Stimulated activated CD4-positive, alpha-beta T cell treated with anti-CD3 and anti-CD28 coated beads, Interleukin-1b, Interleukin-23, amount 100 ng/mL, for 1 hour (primary cell): ENCODE results near the gene EIF2S2.

ENCODE experiments used
- DNase-seq, 2 donors: peaks; one replicate each; pipeline ENCODE4 v3.0.0-alpha.2; 2020; ENCODE audit warnings: low read depth in 2 of 2

Gene EIF2S2

DNA sequence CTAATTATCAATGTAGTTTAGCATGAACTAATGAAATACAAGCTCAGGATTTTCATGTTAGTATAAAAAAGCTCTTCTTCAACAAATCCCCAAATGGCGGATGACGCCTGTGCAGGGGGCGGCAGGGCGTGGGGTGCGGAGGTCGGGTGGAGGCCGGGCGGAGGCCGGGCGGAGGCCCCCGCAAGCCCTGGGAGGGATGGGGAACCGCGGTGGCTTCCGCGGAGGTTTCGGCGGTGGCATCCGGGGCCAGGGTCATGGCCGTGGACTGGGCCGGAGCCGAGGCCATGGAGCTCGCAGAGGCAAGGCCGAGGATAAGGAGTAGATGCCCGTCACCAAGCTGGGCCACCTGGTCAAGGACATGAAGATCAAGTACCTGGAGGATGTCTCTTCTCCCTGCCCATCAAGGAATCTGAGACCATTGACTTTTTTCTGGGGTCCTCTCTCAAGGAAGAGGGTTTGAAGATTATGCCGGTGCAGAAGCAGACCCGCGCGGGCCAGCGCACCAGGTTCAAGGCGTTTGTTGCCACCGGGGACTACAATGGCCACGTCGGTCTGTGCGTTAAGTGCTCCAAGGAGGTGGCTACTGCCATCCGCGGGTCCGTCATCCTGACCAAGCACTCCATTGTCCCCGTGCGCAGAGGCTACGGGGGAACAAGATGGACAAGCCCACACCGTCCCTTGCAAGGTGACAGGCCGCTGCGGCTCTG lies 10.4 kb upstream of the EIF2S2 start:
- no peak for DNase-seq

DNA sequence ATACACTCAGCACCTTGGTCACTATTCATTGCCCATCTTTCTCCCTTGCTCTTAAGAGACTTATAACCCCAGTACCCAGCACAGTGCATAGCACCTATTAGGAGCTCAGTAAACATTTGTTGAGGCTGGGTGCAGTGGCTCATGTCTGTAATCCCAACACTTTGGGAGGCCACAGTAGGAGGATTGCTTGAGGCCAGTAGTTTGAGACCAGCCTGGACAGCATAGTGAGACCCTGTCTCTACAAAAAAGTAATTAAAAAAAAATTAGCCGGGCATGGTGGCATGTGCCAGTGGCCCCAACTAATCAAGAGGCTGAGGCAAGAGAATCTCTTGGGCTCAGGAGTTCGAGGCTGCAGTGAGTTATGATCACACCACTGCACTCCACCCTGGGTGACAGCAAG lies 8.2 kb upstream of the EIF2S2 start:
- no peak for DNase-seq

DNA sequence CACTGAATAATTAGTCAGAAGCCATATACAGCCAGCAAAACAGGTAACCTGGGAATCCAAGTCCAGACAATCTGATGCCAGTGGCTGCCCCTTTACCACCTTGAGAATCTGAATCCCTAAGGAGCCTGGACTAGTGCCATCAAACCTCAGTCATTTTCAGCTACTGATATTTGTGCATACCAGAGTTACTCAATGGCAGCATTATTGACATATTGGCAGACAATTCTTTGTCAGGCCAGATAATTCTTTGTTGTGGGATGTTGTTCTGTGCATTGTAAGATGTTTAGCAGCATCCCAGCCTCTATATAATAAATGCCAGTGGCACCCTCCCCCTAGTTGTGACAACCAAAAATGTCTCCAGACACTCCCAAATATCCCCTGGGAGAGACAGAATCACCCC lies 3.2 kb upstream of the EIF2S2 start:
- no peak for DNase-seq

DNA sequence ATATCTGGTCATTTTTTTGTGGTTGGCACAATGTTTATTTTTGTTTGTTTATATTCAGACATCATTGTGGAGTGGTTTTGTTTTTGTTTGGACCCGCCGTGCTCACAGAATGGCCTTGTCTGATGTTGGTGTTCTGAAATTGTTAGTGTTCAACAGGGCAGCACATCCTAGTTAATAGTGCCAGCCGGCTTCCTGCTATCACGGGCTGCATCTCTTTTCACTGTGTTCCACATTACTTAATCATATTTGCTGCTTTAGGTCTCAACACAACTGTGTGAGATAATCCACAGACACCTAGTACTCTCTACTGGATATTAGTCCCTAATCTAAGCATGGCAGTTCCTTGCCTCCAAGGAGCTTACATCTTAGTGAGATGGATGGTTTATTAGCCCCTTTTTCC lies 2.8 kb upstream of the EIF2S2 start:
- no peak for DNase-seq

DNA sequence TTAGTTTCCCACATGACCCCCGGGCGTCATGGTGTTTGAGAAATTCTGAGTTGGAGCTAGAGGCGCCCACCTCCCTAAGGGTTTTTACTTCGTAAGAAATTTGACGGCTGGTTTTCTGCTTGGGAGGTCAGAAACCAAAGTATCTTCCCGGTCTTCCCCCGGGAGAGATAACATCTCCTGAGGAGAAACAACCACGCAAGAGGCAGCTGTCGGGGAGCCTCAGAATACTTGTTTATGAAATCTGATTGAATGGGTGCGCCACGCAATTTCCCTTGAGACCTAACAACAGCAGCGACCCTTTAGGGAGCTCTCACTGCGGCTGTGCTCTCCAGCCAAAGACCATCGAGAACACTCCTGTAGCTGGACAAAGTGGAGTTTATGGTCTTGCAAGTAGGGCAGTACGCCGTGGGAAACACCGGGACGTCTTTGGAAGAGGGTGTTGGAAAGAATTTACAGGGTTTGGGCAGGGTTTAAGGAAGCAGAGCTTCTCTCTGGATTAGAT lies 608 bp upstream of the EIF2S2 start:
- DNase-seq, result no peak

DNA sequence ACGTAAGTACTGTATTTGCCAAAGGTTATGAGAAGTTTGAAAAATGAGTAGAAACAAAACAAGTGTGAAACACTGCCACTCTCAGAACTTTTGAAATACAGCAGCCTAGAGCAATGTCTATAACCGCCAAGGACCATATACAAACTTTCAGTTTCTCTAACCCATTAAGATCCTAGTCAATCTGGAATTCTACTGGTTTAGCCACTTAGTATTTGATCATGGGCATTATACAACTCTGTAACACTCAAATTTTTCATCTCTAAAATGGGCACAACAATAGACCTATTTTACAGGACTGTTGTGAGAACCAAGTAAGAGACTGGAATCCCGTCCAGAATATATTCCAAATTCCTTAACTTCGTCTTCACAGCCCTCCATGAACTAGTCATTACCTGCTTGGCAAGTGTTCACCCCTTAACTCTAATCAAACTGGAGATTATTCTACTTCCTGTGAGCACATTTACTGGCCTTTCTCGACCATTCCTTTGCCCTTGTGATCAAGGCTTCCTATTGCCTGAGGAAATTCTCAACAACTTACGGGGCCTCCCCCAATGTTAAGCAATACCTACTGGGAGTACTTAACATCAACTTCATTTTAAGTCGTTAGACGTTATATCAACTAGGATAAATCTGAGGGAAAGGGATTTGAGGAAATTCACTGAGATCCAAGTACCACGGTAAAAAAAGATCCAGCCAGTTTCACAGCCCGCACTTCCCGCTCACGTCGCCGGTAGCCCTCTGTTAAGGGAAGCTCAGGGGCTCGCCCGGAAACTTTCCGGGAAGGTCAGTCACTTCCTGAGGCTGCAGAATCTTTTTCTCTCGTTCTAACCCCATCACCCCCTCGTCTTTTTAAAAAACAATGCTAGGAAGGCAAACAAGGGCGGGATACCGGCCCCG lies 1.1 kb downstream of the EIF2S2 start:
- DNase-seq, result no peak

DNA sequence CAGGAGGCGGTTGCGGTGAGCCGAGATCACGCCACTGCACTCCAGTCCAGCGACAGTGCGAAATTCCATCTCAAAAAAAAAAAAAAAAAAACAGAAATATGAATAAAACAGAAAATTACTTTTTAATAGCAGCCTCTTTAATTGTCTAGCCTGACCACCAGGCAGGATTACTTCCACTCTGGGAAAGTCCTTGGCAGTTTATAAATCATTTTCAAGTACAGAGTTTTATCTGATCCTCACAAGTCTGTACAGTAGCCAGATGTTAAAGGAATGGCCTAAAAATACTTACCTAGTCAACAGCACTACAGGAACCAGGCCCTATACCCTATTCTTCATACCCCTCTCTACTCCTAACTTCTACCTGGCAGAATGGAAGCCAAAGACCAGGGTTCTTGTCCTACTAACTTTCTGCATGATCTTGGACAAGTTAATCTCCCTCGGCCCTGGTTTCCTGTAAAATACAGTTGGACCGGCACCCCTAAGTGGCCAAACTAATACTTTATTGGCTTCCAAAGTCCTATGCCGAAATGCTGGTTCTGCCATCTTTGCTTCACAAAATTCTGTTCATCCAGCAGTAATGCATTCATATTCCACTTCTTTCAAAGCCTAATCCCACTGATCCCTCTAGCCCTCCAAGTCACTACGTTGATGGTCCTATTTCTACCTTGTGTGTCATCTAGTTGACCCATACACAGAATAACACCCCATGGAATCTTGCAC lies 1.9 kb downstream of the EIF2S2 start:
- DNase-seq, result no peak

DNA sequence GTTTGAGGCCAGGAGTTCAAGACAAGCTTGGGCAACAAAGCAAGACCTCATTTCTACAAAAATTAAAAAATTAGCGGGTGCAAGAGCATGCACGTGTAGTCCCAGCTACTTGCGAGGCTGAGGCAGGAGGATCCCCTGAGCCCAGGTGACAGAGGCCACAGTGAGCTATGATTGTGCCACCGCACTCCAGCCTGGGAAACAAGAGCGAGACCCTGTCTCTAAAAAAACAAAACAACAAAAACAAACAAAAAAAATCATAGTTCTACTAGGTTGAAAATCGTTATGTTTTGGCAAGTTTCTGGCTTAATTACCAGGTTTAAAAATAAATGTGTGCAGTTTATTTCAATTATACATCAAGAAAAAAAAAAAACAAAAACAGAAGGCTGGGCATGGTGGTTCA lies 2.6 kb downstream of the EIF2S2 start:
- no peak for DNase-seq

DNA sequence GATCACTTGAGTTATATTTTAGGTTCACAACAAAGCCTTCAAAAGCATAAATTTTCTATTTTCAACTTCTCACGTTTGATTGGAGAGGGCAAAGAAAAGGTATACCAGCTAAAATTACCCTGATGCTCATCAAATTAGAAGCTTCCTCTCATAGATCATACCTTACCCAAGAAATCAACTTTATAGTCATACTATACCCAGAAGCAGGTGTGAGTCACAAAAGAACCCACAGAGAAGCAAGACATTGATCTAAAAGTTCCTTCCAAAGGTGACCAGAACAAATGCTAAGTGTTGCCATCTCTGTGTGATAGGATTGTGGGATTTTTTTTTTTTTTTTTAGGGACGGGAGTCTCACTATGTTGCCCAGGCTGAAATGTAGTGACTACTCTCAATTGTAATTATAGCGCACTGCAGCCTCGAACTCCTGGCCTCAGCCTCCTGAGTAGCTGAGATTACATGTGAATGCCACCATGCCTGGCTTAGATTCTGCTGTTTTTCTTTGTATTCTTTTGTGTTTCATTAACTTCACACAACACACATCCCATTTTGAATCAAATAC lies 3.3 kb downstream of the EIF2S2 start:
- no peak for DNase-seq

DNA sequence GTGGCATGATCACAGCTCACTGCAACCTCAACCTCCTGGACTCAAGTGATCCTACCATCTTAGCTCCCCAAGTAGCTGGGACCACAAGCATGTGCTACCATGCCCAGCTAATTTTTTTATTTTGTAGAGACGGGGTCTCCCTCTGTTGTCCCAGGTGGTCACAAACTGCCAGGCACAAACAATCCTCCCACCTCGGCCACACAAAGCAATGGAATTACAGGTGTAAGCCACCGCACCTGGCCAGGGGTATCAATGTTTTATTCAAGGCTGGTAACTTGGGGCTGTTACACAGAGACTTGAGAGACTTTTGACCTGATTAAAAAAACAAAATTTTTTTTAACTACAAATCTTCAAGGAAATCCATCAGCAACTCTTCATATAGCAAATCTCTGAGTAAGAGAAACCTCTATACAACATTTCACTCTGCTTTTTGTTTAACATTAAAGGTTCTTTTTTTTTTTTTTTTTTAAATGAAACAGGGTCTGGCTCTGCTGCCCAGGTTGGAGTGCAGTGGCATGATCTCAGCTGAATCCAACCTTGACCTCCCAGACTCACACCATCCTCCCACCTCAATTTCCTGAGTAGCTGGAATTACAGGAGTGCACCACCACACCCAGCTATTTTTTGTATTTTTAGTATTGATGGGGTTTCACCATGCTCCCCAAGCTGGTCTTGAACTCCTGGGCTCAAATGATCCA lies 5.9 kb downstream of the EIF2S2 start:
- no peak for DNase-seq

DNA sequence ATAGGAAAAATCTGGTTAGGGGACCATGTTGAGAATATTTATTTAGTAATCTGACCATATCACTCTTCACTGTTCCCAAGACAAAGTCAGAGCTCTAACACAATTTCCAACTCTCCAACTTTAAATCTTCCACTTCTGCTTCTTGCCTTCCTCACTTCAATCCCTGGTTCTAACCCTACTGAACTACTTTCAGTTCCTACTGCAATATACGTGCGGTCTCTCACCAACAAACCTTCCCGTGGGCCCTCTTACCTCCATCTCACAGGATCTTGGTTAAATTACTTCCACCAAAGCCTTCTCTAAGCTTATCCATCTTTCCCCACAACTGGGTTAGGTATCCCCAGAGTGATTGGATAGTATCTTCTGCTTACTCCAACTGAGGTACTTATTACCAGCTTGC lies 8.0 kb downstream of the EIF2S2 start:
- DNase-seq, result no peak

DNA sequence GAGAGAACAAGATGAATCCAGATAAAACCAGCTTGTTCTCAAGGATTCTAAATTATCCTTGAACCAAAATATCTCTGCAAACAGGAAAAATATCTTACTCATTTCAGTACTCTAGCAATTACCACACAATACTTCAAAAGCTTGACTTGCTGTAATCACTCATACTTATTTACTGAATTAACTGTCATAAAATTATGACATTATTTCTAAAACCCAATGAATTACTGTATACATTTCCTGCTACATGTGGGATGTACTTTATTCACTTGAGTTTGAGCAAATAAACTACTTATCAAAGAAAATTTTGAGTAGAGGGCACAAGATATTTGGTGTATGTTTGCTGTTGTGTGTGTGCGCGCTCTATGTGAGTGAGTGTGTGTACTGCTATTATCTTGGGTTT lies 9.7 kb downstream of the EIF2S2 start:
- DNase-seq, result no peak

DNA sequence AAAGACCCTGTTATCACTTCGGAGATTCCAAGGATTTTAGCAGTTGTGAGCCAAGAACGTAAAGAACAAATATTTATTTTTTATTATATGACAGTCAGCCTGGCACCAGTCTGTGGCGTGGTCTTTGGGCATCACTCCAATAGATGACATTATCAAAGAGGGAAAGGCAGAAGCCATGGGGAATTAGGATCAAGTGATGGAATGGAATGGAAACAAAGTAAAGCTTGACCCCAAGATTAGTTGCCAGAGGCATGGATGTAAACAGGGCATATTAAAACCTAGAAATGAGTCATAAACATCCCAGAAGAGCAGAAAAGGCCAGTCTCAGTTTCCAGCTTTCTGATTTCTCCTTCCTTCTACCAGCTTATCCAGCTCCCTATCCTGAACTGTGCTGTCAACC lies 11.5 kb downstream of the EIF2S2 start:
- DNase-seq, result no peak

DNA sequence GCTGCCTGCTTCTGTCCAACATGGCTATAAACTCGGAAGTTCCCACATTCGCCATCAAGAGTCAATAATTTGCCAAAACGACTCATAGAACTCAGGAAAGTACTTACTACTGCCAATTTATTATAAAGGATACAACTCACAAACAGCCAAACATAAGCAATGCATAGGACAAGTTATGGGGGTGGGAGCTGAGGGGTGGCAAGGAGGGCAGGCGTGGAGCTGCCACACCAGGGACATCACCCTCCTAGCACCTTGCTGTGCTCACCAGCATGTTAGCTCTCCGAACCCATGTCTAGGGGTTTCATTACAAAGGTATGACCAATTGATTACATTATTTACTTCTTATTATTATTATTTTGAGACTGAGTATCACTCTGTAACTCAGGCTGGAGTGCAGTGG lies 12.4 kb downstream of the EIF2S2 start:
- DNase-seq, result no peak

DNA sequence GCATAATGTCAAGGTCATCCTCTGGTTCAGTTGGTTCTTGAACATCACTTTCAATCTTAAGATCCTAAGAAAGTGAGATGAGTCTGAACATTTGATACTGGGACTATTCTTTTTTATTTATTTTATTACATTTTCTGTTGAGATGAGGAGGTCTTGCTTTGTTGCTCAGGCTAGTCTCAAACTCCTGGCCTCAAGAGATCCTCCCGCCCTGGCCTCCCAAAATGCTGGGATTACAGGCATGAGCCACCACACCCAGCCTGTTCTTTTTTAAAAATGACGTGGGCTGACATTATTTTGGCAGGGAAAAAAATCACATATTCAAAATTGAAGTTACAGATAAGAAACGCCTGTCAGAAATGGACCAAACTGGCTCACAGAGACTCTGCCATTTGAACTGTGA lies 13.5 kb downstream of the EIF2S2 start:
- DNase-seq, result no peak

DNA sequence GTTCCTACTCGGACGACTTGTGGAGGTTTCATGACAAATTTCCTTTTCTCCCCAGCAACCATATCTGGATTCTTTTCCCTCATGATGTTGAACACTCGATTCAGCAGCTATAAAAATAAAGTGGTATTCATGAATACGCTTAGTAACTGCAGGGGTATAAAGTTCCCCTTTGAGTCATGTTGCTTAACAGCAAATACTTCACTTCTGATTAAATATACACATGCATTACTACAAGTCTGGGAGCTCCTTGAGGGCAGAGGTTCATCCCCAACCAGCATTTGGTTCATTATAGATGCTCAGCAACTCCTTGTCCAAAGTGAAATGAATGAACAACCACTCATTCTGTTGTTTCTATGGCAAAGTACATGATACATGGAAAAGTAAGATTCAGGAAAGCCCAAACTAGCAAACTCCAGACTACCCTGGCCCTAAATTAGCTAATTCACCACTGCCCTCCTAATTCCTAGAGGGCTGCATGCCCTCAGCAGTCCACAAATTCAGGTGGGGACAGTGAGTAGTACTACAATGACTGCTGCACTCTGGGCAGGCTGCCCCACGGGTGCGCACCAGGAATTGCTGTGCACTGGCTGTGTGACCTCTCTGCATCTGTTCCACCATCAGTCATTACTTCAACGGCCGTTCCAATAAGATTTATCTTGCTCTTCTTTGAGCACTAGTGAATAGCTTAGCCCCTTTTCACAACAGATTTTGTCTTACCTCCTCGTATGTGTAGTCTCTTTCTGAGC lies 15.2 kb downstream of the EIF2S2 start:
- no peak for DNase-seq

DNA sequence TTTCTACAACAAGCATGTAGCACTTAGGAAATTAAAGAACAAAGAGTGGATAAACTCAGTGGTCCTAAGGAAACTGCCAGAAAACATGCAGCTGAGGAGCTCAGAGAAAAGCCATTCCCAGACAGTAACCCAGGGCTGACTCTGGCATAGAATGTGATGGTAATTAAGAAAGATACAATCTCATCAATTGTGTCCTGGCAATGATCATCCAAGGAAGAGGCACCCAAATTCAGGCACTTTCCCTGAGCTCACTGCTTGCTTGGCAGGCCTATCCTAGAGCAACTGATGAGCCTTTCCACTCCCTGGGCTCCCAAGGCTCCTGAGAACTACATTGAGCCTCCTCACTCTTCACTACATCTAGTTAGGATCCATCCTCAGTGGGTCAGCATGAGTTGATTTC lies 16.2 kb downstream of the EIF2S2 start:
- DNase-seq, result no peak

DNA sequence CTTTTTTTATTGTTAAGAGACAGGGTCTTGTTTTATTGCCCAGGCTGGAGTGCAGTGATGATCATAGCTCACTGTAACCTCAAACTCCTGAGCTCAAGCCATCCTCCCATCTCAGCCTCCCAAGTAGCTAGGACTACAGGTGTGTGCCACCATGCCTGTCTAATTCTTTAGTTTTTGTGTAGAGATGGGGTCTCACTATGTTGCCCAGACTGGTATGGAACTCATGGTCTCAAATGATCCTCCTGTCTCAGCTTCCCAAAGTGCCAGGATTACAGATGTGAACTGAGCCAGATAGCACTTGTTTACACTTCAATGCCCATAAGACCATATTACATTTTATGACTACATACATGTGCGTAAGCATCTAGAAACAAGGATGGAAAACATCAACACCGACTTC lies 18.1 kb downstream of the EIF2S2 start:
- DNase-seq, result no peak

DNA sequence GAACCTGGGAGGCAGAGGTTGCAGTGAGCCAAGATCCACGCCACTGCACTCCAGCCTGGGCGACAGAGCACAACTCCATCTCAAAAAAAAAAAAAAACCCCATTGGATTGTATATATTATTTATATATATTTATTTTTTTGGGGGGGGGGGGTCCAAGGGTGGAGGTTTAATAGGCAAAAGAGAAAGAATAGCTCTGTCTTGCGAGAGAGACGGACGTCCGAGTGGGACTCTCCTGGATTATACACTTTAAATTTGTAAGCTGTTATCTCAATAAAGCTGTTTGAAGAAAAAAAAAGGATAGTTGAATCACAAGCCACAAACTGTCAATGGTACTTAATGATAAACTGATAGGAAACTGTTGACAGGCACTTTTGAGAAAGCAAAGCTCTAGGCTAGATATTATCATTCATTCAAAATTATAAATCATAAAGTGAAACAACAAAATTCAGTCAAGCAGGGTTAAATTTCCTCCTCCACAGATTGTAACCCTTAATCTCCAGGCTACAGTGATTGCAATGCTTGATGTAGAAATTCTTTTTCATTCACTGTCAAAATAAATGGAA lies 20.3 kb downstream of the EIF2S2 start:
- DNase-seq, result no peak

DNA sequence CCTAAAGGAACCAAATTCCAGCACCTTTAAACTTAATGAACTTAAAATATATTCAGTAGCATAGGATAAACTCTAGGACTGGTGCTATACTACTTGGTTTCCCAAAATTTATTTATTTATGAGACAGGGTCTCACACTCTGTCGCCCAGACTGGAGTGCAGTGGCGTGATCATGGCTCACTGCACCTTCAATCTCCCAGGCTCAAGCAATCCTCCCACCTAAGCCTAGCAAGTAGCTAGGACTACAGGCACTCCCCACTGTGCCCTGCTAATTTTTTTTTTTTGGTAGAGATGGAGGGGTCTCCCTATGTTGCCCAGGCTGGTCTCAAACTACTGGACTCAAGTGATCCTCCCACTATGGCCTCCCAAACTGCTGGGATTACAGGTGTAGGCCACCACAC lies 21.4 kb downstream of the EIF2S2 start:
- DNase-seq, result no peak
